Measurements from ENCODE around the gene SLC24A1. TPM values are rescaled to one million over a fixed set of nuclear protein-coding genes. Genes with fewer than 3 reads are reported as not detected.

Gene SLC24A1
- total RNA-seq, 2 experiments from 2014 or later = 3.7 to 4.5 TPM

DNA sequence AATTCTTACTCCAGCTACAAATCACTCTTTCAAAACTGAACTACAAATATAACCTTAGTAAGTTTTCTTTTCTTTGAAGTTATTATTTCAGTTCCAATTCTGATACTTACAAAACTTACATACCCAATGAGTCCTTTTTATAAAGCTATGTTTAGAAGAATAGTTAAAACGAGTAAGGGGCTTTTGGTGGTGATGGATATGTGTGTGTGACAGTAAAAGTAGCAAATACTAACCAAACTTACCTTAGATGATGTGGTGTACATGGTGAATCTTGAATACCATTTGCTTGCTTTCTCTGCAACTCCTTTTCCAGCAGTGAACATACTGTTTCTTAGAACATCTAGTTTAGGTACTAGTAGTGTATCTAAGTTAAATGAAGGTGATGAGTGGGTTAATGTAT lies 68.4 kb downstream of the SLC24A1 start:
- Mint-ChIP-seq H3K27ac (no peak overlapping the region), H3K9me3 (ENCODE audit: insufficient read depth) (peaks cover 6% of the 10 kb centered on the region), H3K36me3 (ENCODE audit: low read depth) (peaks cover 64% of the 10 kb centered on the region), H3K4me3 (no peak overlapping the region), H3K27me3 (ENCODE audit: low read depth) (no peaks in the 10 kb centered on the region), H3K4me1 (ENCODE audit: low read depth) (no peaks in the 10 kb centered on the region)
- DNase-seq (no peak), ATAC-seq (no peak)
- CTCF ChIA-PET = interaction anchor here (0.7 to 1.1 kb wide), 2 partner anchors 8 to 9 kb away, joined by 3 read pairs; no protein-coding TSS in a partner anchor
- POLR2A ChIA-PET = no interaction called here

DNA sequence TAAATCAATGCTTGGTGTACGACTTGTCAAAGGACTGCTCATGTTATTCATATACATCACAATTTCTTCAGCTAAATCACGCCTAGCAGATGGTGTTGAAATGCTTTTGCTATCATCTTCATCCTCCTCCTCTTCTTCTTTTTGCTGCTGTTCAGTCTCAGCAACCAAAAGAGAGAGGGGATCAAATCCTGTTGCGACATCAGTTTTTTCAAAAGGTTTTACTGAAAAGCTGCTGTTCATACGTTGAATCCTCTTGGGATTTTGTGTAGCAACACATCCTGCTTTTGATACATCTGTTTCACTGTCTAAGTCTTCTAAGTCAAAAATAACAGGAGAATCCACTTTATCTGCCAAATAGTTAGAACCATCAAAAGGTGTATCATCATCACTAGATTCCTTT lies 69.0 kb downstream of the SLC24A1 start:
- DNase-seq (no peak), ATAC-seq (no peak)
- H3K27me3 Mint-ChIP-seq (ENCODE audit: low read depth) = no peaks in the 10 kb centered on the region
- CTCF ChIA-PET = no interaction called here
- peaks cover 62% of the 10 kb centered on the region for H3K36me3 Mint-ChIP-seq (ENCODE audit: low read depth)
- no peak overlapping the region for H3K4me3 Mint-ChIP-seq
- POLR2A ChIA-PET = no interaction called here
- H3K4me1 Mint-ChIP-seq (ENCODE audit: low read depth) = no peaks in the 10 kb centered on the region
- H3K27ac Mint-ChIP-seq = no peak overlapping the region
- H3K9me3 Mint-ChIP-seq (ENCODE audit: insufficient read depth) = peaks cover 6% of the 10 kb centered on the region

DNA sequence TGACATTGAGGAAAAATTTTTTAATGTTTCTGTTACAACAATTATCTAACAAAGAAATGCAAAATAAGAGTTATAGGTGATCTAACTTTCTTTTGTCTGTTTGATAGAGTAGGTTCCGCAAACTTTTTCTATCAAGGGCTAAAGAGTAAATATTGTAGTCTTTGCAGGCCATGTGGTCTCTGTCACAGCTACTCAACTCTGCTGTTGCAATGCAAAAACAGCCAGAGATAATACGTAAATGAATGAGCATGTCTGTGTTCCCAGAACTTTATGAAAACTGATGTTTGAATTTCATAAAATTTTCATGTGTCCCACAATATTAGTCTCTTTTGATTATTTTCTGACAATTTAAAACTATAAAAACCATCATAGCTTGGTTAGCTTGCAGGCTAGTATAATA lies 73.3 kb downstream of the SLC24A1 start:
- H3K27ac Mint-ChIP-seq = no peak overlapping the region
- DNase-seq = no peak
- no peaks in the 10 kb centered on the region for H3K9me3 Mint-ChIP-seq (ENCODE audit: insufficient read depth)
- ChIA-PET CTCF (no interaction called here), POLR2A (no interaction called here)
- no peak overlapping the region for H3K4me3 Mint-ChIP-seq
- peaks cover 39% of the 10 kb centered on the region for H3K36me3 Mint-ChIP-seq (ENCODE audit: low read depth)
- H3K27me3 Mint-ChIP-seq (ENCODE audit: low read depth) = no peaks in the 10 kb centered on the region
- no peaks in the 10 kb centered on the region for H3K4me1 Mint-ChIP-seq (ENCODE audit: low read depth)
- no peak for ATAC-seq

Other genes with a start within 250 kb of the SLC24A1 start
- gene IGDCC3, start 243.9 kb upstream of the SLC24A1 start, total RNA-seq = not detected
- under 1 TPM in 1 of 2 experiments, not detected in 1; 0.08 TPM for gene IGDCC4, start 199.0 kb upstream of the SLC24A1 start, total RNA-seq
- 10 to 100 TPM; 44.6 to 46.7 TPM for gene DPP8, start 104.2 kb upstream of the SLC24A1 start, total RNA-seq
- 10 to 100 TPM; 34.8 to 36.5 TPM for gene HACD3, start 91.5 kb upstream of the SLC24A1 start, total RNA-seq
- gene INTS14, start 10.8 kb upstream of the SLC24A1 start, total RNA-seq = 10 to 100 TPM; 41.2 to 43.5 TPM
- gene DENND4A, start 170.4 kb downstream of the SLC24A1 start, total RNA-seq = 10 to 100 TPM; 40.1 to 45.0 TPM
- 100 to 1,000 TPM; 163 to 168 TPM for gene RAB11A, start 247.6 kb downstream of the SLC24A1 start, total RNA-seq

Measured in activated CD8-positive, alpha-beta T cell treated with anti-CD3 and anti-CD28 coated beads, Interleukin-2, amount 10 ng/mL, durations not matched to agents 7 days and 5 days (primary cell).